ENCODE measurements around the gene SPRY1.

The SPRY1 gene

DNA sequence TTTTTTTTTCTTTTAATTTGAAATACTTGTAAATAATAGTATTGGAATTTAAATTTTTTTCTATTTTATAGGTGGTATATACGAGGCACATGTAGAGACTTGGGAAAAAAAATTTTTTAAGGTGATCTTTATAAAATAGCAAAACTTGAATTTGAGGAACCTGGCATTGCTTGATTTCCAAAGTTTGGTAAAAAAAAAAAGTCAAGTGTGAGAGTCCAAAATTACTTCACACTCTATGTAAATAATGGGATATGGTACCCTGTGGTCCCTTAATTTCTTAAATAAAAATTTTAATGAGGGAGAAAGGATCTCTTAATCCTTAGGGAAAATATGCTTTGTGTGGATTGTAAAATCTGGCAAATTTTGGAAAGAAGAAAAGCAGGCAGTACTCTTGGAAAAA, 19.0 kb downstream of the SPRY1 start:
- Histone ChIP-seq H3K79me2 (ENCODE audit: insufficient read depth, low read length) (0 out of 2 replicates have a peak, but pooled peaks cover 3% of the 10 kb centered on the region), H3F3A (ENCODE audit: low read depth) (peaks cover 6% of the 10 kb centered on the region), H3K9me3 (ENCODE audit: insufficient read depth, low read depth, low read length) (no peaks in the 10 kb centered on the region), H3K4me2 (ENCODE audit: low read depth, low read length, poor library complexity, severe bottlenecking) (peak overlapping the region; percentile 87), H4K20me1 (ENCODE audit: insufficient read depth, low read length, poor library complexity, severe bottlenecking) (no peaks in the 10 kb centered on the region), H3K9me2 (replicated peaks; ENCODE audit: low read depth, low read length) (no peaks in the 10 kb centered on the region), H3K9ac (ENCODE audit: low read depth, low read length, poor library complexity, severe bottlenecking) (peak overlapping the region; percentile 69), H3K4me1 (ENCODE audit: insufficient read depth, low read length, poor library complexity, severe bottlenecking) (peaks cover 78% of the 10 kb centered on the region), H2AFZ (ENCODE audit: low read length) (no peak overlapping the region), H3K4me3 (ENCODE audit: low read length, poor library complexity, severe bottlenecking) (peak overlapping the region; percentile 67), H3K36me3 (ENCODE audit: insufficient read depth, low read length) (no peaks in the 10 kb centered on the region), H3K27me3 (ENCODE audit: insufficient read depth, low read length, poor library complexity, severe bottlenecking) (no peaks in the 10 kb centered on the region)
- TF ChIP-seq EZH2phosphoT487 (IDR thresholded peaks at IDR 0.05; ENCODE audit: borderline replicate concordance): no peak
- TF ChIP-seq, protein P1, sequence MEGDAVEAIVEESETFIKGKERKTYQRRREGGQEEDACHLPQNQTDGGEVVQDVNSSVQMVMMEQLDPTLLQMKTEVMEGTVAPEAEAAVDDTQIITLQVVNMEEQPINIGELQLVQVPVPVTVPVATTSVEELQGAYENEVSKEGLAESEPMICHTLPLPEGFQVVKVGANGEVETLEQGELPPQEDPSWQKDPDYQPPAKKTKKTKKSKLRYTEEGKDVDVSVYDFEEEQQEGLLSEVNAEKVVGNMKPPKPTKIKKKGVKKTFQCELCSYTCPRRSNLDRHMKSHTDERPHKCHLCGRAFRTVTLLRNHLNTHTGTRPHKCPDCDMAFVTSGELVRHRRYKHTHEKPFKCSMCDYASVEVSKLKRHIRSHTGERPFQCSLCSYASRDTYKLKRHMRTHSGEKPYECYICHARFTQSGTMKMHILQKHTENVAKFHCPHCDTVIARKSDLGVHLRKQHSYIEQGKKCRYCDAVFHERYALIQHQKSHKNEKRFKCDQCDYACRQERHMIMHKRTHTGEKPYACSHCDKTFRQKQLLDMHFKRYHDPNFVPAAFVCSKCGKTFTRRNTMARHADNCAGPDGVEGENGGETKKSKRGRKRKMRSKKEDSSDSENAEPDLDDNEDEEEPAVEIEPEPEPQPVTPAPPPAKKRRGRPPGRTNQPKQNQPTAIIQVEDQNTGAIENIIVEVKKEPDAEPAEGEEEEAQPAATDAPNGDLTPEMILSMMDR (conservative IDR thresholded peaks at IDR 0.05; ENCODE audit: low read length): no peak

- H4K20me1 ChIP-seq (ENCODE audit: insufficient read depth, low read length, poor library complexity, severe bottlenecking): no peaks in the 10 kb centered on the region
- no peak overlapping the region for H2AFZ ChIP-seq (ENCODE audit: low read length)
- peak overlapping the region; percentile 69 for H3K9ac ChIP-seq (ENCODE audit: low read depth, low read length, poor library complexity, severe bottlenecking)
- H3K4me2 ChIP-seq (ENCODE audit: low read depth, low read length, poor library complexity, severe bottlenecking): peak overlapping the region; percentile 87
- no peaks in the 10 kb centered on the region for H3K9me3 ChIP-seq (ENCODE audit: insufficient read depth, low read depth, low read length)
- H3K36me3 ChIP-seq (ENCODE audit: insufficient read depth, low read length): no peaks in the 10 kb centered on the region
- H3K4me3 ChIP-seq (ENCODE audit: low read length, poor library complexity, severe bottlenecking): peak overlapping the region; percentile 67
- no peaks in the 10 kb centered on the region for H3K27me3 ChIP-seq (ENCODE audit: insufficient read depth, low read length, poor library complexity, severe bottlenecking)
- H3K4me1 ChIP-seq (ENCODE audit: insufficient read depth, low read length, poor library complexity, severe bottlenecking): peaks cover 80% of the 10 kb centered on the region
- H3F3A ChIP-seq (ENCODE audit: low read depth): peaks cover 6% of the 10 kb centered on the region
- 0 out of 2 replicates have a peak, but pooled peaks cover 3% of the 10 kb centered on the region for H3K79me2 ChIP-seq (ENCODE audit: insufficient read depth, low read length)
- TF ChIP-seq, protein P1 (conservative IDR thresholded peaks at IDR 0.05; ENCODE audit: low read length): no peak
- TF ChIP-seq EZH2phosphoT487 (IDR thresholded peaks at IDR 0.05; ENCODE audit: borderline replicate concordance): no peak
- no peaks in the 10 kb centered on the region for H3K9me2 ChIP-seq (replicated peaks; ENCODE audit: low read depth, low read length)
Measured at GRCh38 chr4:123415977-123416376, 19.4 kb downstream of the SPRY1 start.

- H3K9me2 ChIP-seq (replicated peaks; ENCODE audit: low read depth, low read length): no peaks in the 10 kb centered on the region
- H3K79me2 ChIP-seq (ENCODE audit: insufficient read depth, low read length): 0 out of 2 replicates have a peak, but pooled peaks cover 3% of the 10 kb centered on the region
- H3K4me1 ChIP-seq (ENCODE audit: insufficient read depth, low read length, poor library complexity, severe bottlenecking): peaks cover 84% of the 10 kb centered on the region
- H3K9me3 ChIP-seq (ENCODE audit: insufficient read depth, low read depth, low read length): no peaks in the 10 kb centered on the region
- H2AFZ ChIP-seq (ENCODE audit: low read length): no peak overlapping the region
- H3K36me3 ChIP-seq (ENCODE audit: insufficient read depth, low read length): no peaks in the 10 kb centered on the region
- no peaks in the 10 kb centered on the region for H3K27me3 ChIP-seq (ENCODE audit: insufficient read depth, low read length, poor library complexity, severe bottlenecking)
- peaks cover 5% of the 10 kb centered on the region; the same call in 1 of the 2 replicates for H3F3A ChIP-seq (ENCODE audit: low read depth)
- H3K9ac ChIP-seq (ENCODE audit: low read depth, low read length, poor library complexity, severe bottlenecking): peak overlapping the region; percentile 69
- no peaks in the 10 kb centered on the region for H4K20me1 ChIP-seq (ENCODE audit: insufficient read depth, low read length, poor library complexity, severe bottlenecking)
- TF ChIP-seq EZH2phosphoT487 (IDR thresholded peaks at IDR 0.05; ENCODE audit: borderline replicate concordance): no peak
- TF ChIP-seq, protein P1 (conservative IDR thresholded peaks at IDR 0.05; ENCODE audit: low read length): no peak
- H3K4me3 ChIP-seq (ENCODE audit: low read length, poor library complexity, severe bottlenecking): peak overlapping the region; percentile 55
- H3K4me2 ChIP-seq (ENCODE audit: low read depth, low read length, poor library complexity, severe bottlenecking): peak overlapping the region; percentile 87
Measured at GRCh38 chr4:123417813-123418212, 21.2 kb downstream of the SPRY1 start.

Measured in Loucy (cell line).